Measurements from ENCODE around the gene GLTP. TPM values are rescaled to one million over a fixed set of nuclear protein-coding genes. Genes with fewer than 3 reads are reported as not detected.
A peak's percentile ranks its signal among the peaks of the same experiment; 100 is the strongest.
"Not testable (repeated sequence)": the region's sequence is repeated elsewhere in the genome, so short reads cannot be mapped to it uniquely, and the experiment has no call there.

GLTP gene, protein sequence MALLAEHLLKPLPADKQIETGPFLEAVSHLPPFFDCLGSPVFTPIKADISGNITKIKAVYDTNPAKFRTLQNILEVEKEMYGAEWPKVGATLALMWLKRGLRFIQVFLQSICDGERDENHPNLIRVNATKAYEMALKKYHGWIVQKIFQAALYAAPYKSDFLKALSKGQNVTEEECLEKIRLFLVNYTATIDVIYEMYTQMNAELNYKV
- total RNA-seq: 10 to 100 TPM; 48.6 to 52.8 (median 49.2) TPM
- 50.2 TPM for total RNA-seq (2013)

DNA sequence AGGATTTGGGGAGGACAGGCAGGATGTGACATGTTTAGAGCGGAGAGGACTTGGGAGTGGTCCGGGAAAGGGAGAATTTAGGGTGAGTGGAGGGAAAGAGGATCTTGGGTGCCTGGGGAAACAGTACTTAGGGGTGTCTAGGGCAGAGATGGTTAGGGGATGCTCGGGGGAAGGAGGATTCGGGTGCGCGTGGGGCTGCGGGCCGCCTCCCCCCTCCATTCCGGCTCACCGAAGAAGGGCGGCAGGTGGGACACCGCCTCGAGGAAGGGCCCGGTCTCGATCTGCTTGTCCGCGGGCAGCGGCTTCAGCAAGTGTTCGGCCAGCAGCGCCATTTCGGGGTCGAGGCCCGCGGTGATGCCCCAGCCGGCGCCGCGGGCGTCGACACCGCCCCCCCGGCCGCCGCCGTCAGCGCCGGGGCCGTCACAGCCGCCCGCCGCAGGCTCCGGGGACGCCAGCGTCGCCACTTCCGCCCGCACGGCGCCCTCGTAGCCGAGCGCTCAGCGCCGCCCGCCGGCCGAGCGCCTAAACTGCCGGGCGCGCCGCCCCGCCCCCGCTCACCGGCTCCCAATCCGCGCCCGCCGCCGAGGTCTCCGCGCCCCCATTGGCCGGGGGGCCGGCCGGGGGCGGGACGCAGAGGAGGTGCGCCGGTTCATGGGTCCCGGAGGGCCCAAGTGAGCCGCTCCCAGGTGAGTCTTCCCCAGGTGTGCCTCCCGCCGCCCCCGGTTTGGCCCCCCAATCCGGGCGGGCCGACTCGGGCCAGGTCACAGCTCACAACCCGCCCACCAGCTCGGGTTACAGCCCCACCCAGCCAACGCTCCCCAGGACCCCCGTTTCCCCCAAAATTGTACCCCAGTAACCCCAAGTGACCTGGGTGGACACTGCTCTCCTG, at the start of gene GLTP:
Gene GLTP (minus strand): TSS at position 499 of the 889 bp plus-strand sequence. CDS start 167 bp downstream, at position 332.
- DNase-seq: peak; percentile 92 to 96
- peaks cover 42% of the 10 kb centered on the region for H3K4me1 ChIP-seq (ENCODE audit: control insufficient read depth, insufficient read depth, low read length)
- WGBS (ENCODE audit: insufficient coverage): 0% methylated on average over 92 of the region's 92 CpGs

DNA sequence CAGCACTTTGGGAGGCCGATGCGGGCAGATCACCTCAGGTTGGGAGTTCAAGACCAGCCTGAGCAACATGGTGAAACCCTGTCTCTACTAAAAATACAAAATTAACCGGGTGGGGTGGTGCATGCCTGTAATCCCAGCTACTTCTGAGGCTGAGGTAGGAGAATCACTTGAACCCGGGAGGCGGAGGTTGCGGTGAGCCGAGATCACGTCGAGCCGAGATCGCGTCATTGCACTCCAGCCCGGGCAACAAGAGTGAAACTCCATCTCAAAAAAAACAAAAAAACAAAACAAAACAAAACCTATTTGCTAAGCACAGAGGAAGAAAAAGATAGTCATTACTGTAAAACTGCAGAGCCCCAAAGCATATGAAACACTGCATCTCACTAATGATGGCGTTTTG, 49.0 kb upstream of the GLTP start:
- H3K4me1 ChIP-seq (ENCODE audit: control insufficient read depth, insufficient read depth, low read length); H3K4me3 ChIP-seq (ENCODE audit: low read length); H3K9me3 ChIP-seq (ENCODE audit: control insufficient read depth, insufficient read depth, low read length); intact Hi-C loops (cut with micrococcal nuclease); H3K4me1 Mint-ChIP-seq; ATAC-seq; H3K27ac ChIP-seq (ENCODE audit: low read length); H3K9me3 Mint-ChIP-seq; H3K27me3 ChIP-seq (ENCODE audit: control insufficient read depth, insufficient read depth, low read length); H3K4me3 Mint-ChIP-seq; DNase-seq; H3K27ac Mint-ChIP-seq; H3K27me3 Mint-ChIP-seq (ENCODE audit: low read depth in 2 of 2): not testable (repeated sequence)
- H3K36me3 Mint-ChIP-seq: peaks cover 23% of the 10 kb centered on the region
- H3K36me3 ChIP-seq (ENCODE audit: control insufficient read depth, insufficient read depth, low read length): peaks cover 41% of the 10 kb centered on the region
- 98% methylated on average over 14 of the region's 14 CpGs for WGBS (ENCODE audit: insufficient coverage)

More for the DNA sequence above, at the start of gene GLTP:
- peak within 1 kb of the TSS; percentile 95 for H3K4me3 Mint-ChIP-seq
- peak within 1 kb of the TSS; percentile 95 for H3K27ac ChIP-seq (ENCODE audit: low read length)
- H3K4me3 ChIP-seq (ENCODE audit: low read length): peak within 1 kb of the TSS; percentile 96
- no peaks in the 10 kb centered on the region for H3K9me3 Mint-ChIP-seq
- TF ChIP-seq, protein P1, sequence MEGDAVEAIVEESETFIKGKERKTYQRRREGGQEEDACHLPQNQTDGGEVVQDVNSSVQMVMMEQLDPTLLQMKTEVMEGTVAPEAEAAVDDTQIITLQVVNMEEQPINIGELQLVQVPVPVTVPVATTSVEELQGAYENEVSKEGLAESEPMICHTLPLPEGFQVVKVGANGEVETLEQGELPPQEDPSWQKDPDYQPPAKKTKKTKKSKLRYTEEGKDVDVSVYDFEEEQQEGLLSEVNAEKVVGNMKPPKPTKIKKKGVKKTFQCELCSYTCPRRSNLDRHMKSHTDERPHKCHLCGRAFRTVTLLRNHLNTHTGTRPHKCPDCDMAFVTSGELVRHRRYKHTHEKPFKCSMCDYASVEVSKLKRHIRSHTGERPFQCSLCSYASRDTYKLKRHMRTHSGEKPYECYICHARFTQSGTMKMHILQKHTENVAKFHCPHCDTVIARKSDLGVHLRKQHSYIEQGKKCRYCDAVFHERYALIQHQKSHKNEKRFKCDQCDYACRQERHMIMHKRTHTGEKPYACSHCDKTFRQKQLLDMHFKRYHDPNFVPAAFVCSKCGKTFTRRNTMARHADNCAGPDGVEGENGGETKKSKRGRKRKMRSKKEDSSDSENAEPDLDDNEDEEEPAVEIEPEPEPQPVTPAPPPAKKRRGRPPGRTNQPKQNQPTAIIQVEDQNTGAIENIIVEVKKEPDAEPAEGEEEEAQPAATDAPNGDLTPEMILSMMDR (IDR thresholded peaks at IDR 0.05): peak; percentile 57
- intact Hi-C loops (cut with micrococcal nuclease): loop anchor here (1.0 to 10.0 kb wide), 5 partner anchors 21 to 1555 kb away; partner anchors contain the start of genes ANKRD13A, GIT2 and TCHP
- H3K27me3 Mint-ChIP-seq (ENCODE audit: low read depth in 2 of 2): no peaks in the 10 kb centered on the region
- H3K4me1 Mint-ChIP-seq: peaks cover 48 to 54% of the 10 kb centered on the region in 2 donors
- H3K27me3 ChIP-seq (ENCODE audit: control insufficient read depth, insufficient read depth, low read length): no peaks in the 10 kb centered on the region
- H3K36me3 Mint-ChIP-seq: no peaks in the 10 kb centered on the region
- H3K27ac Mint-ChIP-seq: peak within 1 kb of the TSS; percentile 80 to 97
- H3K36me3 ChIP-seq (ENCODE audit: control insufficient read depth, insufficient read depth, low read length): no peaks in the 10 kb centered on the region
- peak; percentile 96 to 99 (median 96) for ATAC-seq
- H3K9me3 ChIP-seq (ENCODE audit: control insufficient read depth, insufficient read depth, low read length): no peaks in the 10 kb centered on the region

DNA sequence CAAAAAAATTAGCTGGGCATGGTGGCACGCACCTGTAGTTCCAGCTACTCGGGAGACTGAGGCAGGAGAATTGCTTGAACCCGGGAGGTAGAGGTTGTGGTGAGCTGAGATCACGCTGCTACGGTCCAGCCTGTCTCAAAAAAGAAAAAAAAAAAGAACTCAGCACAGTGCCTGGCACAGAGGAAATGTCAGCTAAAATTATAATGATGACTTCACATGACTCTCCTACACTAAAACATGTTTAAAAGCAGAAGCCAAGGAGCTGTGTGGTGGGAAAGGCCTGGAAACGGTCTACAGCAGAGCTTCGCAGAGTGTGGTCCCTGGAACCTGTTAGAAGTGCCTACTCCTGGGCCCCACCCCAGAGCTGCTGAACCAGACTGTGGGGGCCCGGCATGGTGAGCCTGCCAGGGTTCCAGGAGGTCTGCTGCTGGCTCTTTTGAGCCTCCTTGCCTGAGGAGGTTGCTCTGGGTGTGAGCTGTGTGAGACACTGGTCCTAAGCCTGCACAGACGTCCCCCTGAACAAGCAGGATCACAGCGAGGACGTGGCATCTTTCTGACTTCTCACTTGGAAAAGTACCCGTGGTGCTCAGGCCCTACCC, 47.8 kb upstream of the GLTP start:
- no peaks in the 10 kb centered on the region for H3K27me3 ChIP-seq (ENCODE audit: control insufficient read depth, insufficient read depth, low read length)
- ATAC-seq (no peak), DNase-seq (no peak)
- Mint-ChIP-seq H3K9me3 (no peaks in the 10 kb centered on the region), H3K36me3 (peaks cover 23% of the 10 kb centered on the region), H3K27ac (peak overlapping the region; percentile 36 to 60), H3K4me3 (no peak overlapping the region), H3K4me1 (peaks cover 0 to 6% of the 10 kb centered on the region in 2 donors), H3K27me3 (ENCODE audit: low read depth in 2 of 2) (no peaks in the 10 kb centered on the region)
- no peak overlapping the region for H3K27ac ChIP-seq (ENCODE audit: low read length)
- no peaks in the 10 kb centered on the region for H3K4me1 ChIP-seq (ENCODE audit: control insufficient read depth, insufficient read depth, low read length)
- no peaks in the 10 kb centered on the region for H3K9me3 ChIP-seq (ENCODE audit: control insufficient read depth, insufficient read depth, low read length)
- TF ChIP-seq, protein P1 (IDR thresholded peaks at IDR 0.05): no peak
- 93% methylated on average over 12 of the region's 12 CpGs for WGBS (ENCODE audit: insufficient coverage)
- peaks cover 35% of the 10 kb centered on the region for H3K36me3 ChIP-seq (ENCODE audit: control insufficient read depth, insufficient read depth, low read length)
- no peak overlapping the region for H3K4me3 ChIP-seq (ENCODE audit: low read length)
- intact Hi-C loops (cut with micrococcal nuclease): no loop called here

DNA sequence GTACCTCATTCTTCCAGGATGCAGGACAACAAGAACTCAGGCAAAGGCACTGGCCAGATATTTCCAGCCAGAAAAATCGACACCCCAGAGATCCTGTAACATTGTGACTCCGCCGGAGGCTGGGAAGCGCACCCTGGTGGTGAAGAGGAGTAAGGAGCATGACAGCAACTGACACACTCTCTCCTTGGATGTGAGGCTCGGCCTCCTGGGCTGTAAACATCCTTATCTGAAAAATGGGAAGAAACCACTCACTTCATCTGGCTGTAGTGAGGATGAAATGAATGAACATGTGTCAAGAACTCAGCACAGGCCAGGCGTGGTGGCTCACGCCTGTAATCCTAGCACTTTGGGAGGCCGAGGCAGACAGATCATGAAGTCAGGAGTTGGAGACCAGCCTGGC, 47.3 kb upstream of the GLTP start:
- TF ChIP-seq, protein P1 (IDR thresholded peaks at IDR 0.05): peak; percentile 40
- H3K36me3 ChIP-seq (ENCODE audit: control insufficient read depth, insufficient read depth, low read length): peaks cover 31% of the 10 kb centered on the region
- no peaks in the 10 kb centered on the region for H3K9me3 ChIP-seq (ENCODE audit: control insufficient read depth, insufficient read depth, low read length)
- Mint-ChIP-seq H3K4me3 (no peak overlapping the region), H3K4me1 (peaks cover 0 to 6% of the 10 kb centered on the region in 2 donors), H3K27me3 (ENCODE audit: low read depth in 2 of 2) (no peaks in the 10 kb centered on the region), H3K36me3 (peaks cover 19% of the 10 kb centered on the region), H3K9me3 (no peaks in the 10 kb centered on the region), H3K27ac (peak overlapping the region; percentile 36 to 60)
- 89% methylated on average over 8 of the region's 8 CpGs for WGBS (ENCODE audit: insufficient coverage)
- DNase-seq (peak; percentile 23 to 66), ATAC-seq (peak; percentile 56 to 82 (median 67))
- H3K27me3 ChIP-seq (ENCODE audit: control insufficient read depth, insufficient read depth, low read length): no peaks in the 10 kb centered on the region
- H3K4me1 ChIP-seq (ENCODE audit: control insufficient read depth, insufficient read depth, low read length): no peaks in the 10 kb centered on the region
- intact Hi-C loops (cut with micrococcal nuclease): loop anchor here (1.0 kb wide), 1 partner anchor 74 kb away; no protein-coding TSS in a partner anchor
- no peak overlapping the region for H3K27ac ChIP-seq (ENCODE audit: low read length)
- H3K4me3 ChIP-seq (ENCODE audit: low read length): no peak overlapping the region

Measured in natural killer cell (primary cell).